ENCODE results near the gene DOK3. TPM values are rescaled to one million over a fixed set of nuclear protein-coding genes. Genes with fewer than 3 reads are reported as not detected.
A peak's percentile ranks its signal among the peaks of the same experiment; 100 is the strongest.

Gene DOK3
- total and polyA plus RNA-seq, 2 donors (not counting 3 experiments of a cell fraction or from before 2014, with no cell fraction given): 4.8 to 5.3 TPM

- dilution Hi-C loops (cut with MboI; ENCODE audit: extremely low pct_ligation_motif_present, low sequenced_read_pairs): no loop called here
- Histone ChIP-seq H3K9me1 (replicated peaks; ENCODE audit: control insufficient read depth, extremely low read depth, insufficient read depth, low read length) (no peaks in the 10 kb centered on the region), H3K27ac (ENCODE audit: insufficient read depth, low read depth, low read length) (no peak overlapping the region), H2AFZ (ENCODE audit: low read depth, low read length) (no peak overlapping the region), H3K79me2 (ENCODE audit: control insufficient read depth, insufficient read depth, low read length) (peaks cover 33% of the 10 kb centered on the region), H3K9ac (replicated peaks; ENCODE audit: extremely low read depth, insufficient read depth, low read length) (no peak overlapping the region), H4K20me1 (replicated peaks; ENCODE audit: control insufficient read depth, extremely low read depth, insufficient read depth, low read length) (no peaks in the 10 kb centered on the region), H3K4me1 (ENCODE audit: control insufficient read depth, extremely low read depth, insufficient read depth, low read length) (peaks cover 8% of the 10 kb centered on the region), H3K36me3 (ENCODE audit: control insufficient read depth in 2 of 2, extremely low read depth in 1 of 2, insufficient read depth in 2 of 2, low read length in 2 of 2) (peaks cover 0 to 3% of the 10 kb centered on the region in 2 experiments), H3K4me3 (replicated peaks in 1 of 3; ENCODE audit: insufficient read depth in 1 of 3, low read depth in 1 of 3, low read length in 3 of 3) (no peak overlapping the region), H3K9me3 (replicated peaks; ENCODE audit: control insufficient read depth, insufficient read depth, low read length) (no peaks in the 10 kb centered on the region), H3K27me3 (ENCODE audit: control insufficient read depth in 2 of 2, insufficient read depth in 2 of 2, low read length in 2 of 2) (peaks cover 0 to 5% of the 10 kb centered on the region in 2 experiments), H3K4me2 (ENCODE audit: insufficient read depth, low read length) (peak overlapping the region; percentile 65)
- ChIA-PET CTCF (no interaction called here), POLR2A (no interaction called here)
- no peak for DNase-seq (ENCODE audit: low read depth, low spot score)
- no TSS peak for BruUV-seq (replicated peaks)
- TF ChIP-seq EZH2 (IDR thresholded peaks at IDR 0.05; ENCODE audit: borderline replicate concordance, low read depth, low read length, severe bottlenecking) (no peak), FOS (IDR thresholded peaks at IDR 0.05; ENCODE audit: borderline replicate concordance, insufficient read depth, low read length) (no peak), POLR2A (IDR thresholded peaks at IDR 0.05; ENCODE audit: low read depth, low read length) (no peak), JUN (IDR thresholded peaks at IDR 0.05; ENCODE audit: borderline replicate concordance, insufficient read depth, insufficient read length, low read depth) (no peak), POLR2AphosphoS5 (IDR thresholded peaks at IDR 0.05; ENCODE audit: insufficient read depth, low read depth, low read length) (no peak), MYC (IDR thresholded peaks at IDR 0.05; ENCODE audit: low read depth, low read length) (no peak), GATA2 (IDR thresholded peaks at IDR 0.05; ENCODE audit: insufficient read depth, insufficient read length, low read depth, low read length) (no peak), MAX (IDR thresholded peaks at IDR 0.05; ENCODE audit: insufficient read depth, insufficient read length) (no peak)
- TF ChIP-seq, protein P1, sequence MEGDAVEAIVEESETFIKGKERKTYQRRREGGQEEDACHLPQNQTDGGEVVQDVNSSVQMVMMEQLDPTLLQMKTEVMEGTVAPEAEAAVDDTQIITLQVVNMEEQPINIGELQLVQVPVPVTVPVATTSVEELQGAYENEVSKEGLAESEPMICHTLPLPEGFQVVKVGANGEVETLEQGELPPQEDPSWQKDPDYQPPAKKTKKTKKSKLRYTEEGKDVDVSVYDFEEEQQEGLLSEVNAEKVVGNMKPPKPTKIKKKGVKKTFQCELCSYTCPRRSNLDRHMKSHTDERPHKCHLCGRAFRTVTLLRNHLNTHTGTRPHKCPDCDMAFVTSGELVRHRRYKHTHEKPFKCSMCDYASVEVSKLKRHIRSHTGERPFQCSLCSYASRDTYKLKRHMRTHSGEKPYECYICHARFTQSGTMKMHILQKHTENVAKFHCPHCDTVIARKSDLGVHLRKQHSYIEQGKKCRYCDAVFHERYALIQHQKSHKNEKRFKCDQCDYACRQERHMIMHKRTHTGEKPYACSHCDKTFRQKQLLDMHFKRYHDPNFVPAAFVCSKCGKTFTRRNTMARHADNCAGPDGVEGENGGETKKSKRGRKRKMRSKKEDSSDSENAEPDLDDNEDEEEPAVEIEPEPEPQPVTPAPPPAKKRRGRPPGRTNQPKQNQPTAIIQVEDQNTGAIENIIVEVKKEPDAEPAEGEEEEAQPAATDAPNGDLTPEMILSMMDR (IDR thresholded peaks at IDR 0.05; ENCODE audit: extremely low read depth in 1 of 2, insufficient read depth in 1 of 2, low read depth in 1 of 2, low read length in 2 of 2): no peak
- intact Hi-C loops (cut with micrococcal nuclease): no loop called here
- no peak for FAIRE-seq
These were observed 45.6 kb upstream of the DOK3 start for GRCh38 chr5:177555228-177555627.
